GM21515 (cell line): ENCODE data around the gene UBE2J2.
"Not testable (repeated sequence)": the region's sequence is repeated elsewhere in the genome, so short reads cannot be mapped to it uniquely, and the experiment has no call there.

Source experiments
- ATAC-seq: cut with Tn5 transposase; IDR thresholded peaks from one replicate; pipeline ENCODE4 v1.9.1; 2021; ENCODE audit not compliant: unreplicated experiment

UBE2J2 gene

DNA sequence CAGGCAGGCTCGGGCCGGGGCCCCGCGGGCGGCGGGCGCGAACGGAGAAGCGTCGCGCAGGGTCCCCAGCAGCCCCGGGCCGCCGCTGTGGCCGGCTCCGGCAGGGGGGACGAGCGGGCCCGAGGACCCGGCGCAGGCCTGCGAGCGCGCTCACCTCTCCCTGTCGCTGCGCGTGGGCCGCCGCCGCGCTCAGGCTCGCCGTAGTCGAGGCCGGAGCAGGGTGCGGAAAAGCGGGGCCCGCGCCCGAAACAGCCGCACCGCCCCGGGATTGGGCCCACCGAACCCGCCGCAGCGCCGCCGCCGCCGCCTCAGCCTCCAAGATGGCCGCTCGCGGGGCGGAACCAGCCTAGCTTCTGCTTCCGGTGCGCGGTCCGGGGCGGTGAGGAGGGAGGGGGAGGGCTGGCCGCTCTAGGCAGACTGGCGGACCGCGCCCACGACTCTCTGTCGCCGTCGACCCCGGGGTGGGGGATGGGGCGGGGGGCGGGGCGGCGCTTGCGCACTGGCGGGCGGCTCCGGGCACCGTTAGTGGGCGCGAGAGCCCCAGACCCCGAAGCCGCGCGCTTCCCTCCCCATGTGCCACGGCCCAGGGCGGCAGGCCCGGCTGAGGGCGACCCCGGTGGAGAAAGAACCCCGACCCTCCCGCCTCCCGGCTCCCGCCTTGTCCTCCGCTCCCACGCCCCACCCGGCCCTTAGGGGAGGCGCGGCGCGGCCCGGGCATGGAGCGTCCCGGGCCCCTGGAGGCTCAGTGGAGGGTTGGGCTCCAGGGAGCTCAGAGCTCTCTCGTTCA, at the start of gene UBE2J2:
UBE2J2 (minus strand) TSS at position 343 of the 787 bp plus-strand sequence. CDS start 5,862 bp downstream, outside the sequence.
- peak; percentile 65 for ATAC-seq

GRCh38 chr1:1322952-1323351, 49.3 kb upstream of the UBE2J2 start:
- ATAC-seq, result no peak

DNA sequence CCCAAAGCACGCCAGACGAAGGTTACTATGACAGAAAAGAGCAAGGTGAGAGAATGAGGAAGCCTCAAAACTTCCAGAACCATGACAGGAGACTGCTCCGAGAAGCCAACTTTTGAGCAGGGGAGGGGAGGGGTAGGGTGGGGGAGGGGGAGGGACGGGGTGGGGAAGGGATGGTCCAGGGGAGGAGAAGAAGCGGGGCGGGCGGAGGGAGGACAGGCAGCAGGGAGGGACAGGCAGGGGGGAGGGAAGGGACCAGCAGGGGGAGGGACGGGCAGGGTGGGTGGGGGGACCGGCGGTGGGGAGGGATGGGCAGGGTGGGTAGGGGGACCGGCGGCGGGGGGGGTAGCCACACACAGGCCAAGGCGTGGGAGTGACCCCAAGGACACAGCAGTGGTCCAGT, 48.8 kb upstream of the UBE2J2 start:
- ATAC-seq, result no peak

- no peak for ATAC-seq
These were observed 47.8 kb upstream of the UBE2J2 start for GRCh38 chr1:1321477-1321876.

GRCh38 chr1:1320666-1321448, 47.2 kb upstream of the UBE2J2 start:
- no peak for ATAC-seq

DNA sequence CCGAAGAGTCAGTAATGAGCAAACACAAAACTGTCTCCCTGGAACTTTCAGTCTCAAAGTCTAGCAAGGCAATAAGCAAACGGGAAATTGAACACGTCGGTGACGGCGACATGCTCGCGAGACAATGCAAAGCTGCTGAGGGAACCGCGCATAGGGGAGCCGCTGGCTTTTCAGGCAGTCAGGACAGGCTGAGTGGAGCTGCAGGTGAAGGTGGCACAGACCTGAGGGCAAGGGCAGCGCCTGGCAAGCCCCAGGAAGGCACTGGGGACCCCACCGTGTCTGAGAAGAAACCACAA, 45.9 kb upstream of the UBE2J2 start:
- ATAC-seq, result no peak

GRCh38 chr1:1318777-1319645, 45.4 kb upstream of the UBE2J2 start:
- no peak for ATAC-seq

DNA sequence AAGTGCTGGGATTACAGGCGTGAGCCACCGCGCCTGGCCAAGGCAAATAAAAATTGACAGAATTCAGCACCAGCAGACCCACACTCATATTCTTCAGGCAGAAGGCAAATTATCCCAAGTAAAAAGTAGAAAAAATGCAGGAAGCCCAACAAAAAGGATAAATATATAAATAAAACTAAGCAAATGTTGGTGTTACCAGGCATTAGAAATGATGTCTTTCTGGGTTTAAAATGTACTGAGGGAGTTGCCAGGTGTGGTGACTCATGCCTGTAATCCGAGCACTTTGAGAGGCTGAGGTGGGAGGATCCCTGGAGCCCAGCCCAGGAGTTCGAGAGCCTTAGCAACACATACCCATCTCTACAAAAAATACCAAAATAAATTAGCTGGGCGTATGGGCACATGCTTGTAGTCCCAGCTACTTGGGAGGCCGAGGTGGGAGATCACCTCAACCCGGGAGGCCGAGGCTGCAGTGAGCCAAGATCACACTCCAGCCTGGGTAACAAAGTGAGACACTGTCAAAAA, 44.5 kb upstream of the UBE2J2 start:
- ATAC-seq, result no peak

GRCh38 chr1:1317420-1317819, 43.8 kb upstream of the UBE2J2 start:
- no peak for ATAC-seq

DNA sequence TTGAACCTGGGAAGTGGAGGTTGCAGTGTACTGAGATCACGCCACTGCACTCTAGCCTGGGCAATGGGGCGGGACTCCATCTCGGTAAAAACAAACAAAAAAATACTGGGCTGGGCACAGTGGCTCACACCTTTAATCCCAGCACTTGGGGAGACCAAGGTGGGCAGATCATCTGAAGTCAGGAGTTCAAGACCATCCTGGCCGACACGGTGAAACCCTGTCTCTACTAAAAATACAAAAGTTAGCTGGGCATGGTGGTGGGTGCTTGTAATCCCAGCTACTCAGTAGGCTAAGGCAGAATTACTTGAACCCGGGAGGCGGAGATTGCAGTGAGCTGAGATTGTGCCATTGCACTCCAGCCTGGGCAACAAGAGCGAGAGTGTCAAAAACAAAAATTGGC, 42.5 kb upstream of the UBE2J2 start:
- ATAC-seq, result not testable (repeated sequence)

- ATAC-seq, result no peak
These were observed 41.8 kb upstream of the UBE2J2 start for GRCh38 chr1:1315435-1315954.

DNA sequence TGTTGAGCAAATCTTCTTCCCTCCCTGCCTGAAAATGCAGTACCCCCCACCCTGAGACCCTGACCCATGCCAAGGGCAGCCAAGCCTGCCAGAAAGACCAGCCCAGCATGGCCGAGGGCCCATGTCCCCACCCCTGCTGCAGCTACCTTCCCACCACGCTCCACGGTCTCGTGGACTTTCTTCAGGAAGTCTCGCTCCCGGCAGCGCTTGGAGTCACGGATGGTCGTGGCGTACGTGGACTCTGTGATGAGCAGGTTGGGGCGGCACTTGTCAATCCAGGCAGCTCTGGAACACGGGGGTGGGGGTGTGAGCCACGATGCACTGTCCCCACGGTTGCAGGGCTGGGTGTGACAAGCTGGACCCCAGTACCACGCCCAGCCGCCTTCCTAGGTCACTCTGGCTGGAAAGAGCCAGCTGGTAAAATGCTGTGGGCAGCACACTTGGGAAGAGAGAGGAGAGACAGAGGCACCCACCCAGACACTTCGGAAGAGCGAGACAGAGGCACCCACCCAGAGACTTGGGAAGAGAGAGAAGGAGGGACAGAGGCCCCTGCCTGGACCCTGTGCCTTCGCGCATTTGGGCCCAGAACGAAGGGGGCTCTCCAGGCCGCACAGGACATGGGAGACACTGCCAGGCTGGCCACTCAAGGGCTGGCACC, 41.2 kb upstream of the UBE2J2 start:
- no peak for ATAC-seq

GRCh38 chr1:1314237-1314586, 40.6 kb upstream of the UBE2J2 start:
- ATAC-seq, result no peak

DNA sequence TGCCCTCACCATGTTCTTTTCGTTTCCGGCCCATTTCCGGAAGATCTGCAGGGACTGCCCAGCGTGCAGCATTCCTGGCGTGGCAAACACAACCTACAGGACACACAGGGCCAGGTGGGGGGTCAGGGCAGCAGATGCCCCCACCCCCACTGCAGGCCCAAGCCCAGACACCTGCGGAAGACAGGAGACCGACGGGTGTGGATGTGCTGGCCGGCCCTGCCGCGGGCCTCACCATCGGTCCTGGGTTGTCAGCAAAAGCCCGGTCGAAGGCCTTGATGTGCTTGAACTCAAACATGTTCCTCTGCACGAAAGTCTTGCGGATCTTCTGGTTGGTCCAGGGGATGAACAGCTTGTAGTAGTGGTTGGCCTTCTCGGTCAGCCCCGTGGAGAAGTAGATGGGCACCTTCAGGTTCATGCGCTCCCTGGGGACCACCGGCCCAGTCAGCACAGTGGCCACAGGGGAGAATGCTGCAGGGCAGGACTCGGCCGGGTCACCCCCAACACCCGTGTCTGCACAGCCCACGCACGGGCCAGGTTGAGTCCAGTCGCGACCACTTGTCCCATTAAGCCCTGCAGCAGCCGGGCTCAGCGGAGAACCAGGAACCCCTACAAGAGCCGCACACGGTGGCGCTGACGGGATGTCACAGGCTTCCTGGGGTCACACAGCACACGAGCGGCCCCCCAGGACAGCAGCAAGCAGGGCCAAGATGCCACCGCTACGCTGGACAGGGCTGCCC, 40.0 kb upstream of the UBE2J2 start:
- no peak for ATAC-seq

DNA sequence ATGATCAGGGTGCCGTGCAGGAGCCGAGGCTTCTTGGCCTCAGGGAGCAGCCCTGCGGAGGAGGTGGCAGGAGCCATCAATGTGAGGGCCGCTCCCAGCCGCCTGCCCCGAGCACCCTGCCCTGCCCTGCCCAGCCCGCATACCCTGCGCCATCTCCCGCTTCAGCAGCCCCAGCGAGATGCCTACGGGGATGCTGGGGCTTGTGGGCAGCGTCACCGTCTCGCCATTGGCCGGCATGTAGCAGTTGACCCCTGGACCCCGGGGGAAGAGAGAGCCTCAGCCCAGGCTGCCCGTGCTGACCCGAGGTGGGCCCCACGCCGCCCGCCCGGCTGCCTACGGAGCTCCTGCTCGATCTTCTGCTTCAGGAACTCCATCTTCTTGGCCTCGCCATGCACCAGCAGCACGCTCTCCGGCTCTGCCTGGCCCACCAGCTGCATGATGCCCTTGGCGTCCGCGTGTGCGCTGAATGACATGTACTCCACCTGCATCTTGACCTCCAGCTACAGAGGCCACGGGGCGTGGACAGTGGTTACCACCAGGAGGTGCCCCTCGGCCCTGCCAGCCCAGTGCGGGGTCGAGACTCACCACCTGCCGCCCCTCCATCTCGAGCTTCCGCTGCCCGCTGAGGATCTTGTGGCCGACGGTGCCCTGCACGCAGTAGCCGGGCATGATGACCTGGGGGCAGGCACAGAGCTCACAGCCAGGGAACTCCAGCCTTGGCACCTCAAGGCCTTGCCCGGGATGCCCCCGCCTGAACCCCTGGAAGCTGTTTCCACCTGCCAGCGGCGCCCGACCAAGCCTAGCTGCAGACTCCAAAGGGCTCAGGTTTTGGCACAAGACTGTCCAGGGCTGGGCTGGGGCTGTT, 39.0 kb upstream of the UBE2J2 start:
- ATAC-seq, result no peak

DNA sequence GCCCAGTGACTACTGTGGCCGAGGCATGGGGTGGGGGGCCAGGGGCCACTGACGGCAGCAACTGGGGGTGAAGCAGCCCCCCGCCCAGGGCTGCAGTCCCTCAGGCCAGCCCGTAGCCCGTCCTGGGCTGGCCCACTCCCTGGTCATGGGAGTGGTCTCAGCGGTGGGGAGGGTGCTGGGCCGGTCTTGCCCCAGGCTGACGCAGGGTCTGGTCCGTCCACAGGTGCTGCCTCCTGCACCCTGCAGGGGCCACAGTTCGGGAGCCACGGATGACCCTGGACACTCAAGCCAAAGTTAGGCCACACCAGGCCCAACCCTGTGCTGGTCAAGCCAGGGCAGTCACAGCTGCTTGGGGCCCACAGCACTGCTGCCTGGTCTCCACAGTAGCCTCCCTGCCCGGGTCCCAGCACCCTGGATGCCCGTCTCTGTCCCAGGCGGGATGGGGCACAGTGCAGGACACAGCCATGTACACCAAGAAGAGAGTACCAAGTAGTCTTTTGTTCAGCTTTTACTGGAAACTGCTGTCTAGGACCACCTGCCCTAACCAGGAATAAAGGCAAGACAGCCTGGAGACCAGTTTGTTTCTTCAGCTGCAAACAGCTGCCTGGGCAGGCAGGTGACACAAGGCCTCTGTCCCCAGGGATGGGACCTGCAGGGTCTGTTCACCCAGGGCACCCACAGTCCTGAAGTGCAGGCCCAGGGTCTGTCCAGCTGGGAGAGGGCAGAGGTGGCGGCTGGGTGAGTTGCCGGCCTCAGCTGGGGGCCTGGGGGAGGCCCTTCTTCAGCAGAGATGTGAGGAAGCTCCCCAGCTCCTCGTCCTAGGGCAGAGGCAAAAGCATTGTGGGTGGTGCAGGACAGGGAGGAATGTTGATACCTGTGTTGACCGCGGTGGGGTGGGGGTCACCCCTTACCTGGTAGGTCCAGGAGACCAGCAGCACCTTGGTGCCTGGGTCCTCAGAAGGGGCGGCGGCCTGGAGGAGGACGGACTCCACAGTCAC, 37.8 kb upstream of the UBE2J2 start:
- no peak for ATAC-seq

DNA sequence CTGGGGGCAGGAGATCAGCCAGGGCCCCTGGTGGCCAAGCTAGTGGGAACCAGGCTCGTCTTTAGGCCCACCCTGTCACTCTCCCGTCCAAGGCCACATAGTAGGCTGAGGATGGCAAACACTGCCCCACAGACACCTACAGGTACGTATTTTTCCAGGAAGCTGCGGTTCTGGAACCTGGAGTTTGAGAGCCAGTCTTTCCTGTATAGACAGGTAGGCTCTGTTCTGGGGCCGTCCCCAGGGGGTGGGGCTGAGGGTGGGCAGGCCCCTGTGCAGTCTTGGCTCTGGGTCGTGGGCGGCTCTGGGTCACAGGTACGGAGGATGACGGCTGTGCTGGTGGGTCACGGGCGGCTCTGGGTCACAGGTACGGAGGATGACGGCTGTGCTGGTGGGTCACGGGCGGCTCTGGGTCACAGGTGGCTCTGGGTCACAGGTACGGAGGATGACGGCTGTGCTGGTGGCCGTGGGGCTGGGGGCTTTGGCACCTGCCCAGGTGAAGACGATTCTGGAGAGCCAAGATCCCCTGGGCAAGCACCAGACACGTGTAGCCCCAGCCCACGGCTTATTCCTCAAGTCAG, 36.9 kb upstream of the UBE2J2 start:
- no peak for ATAC-seq

DNA sequence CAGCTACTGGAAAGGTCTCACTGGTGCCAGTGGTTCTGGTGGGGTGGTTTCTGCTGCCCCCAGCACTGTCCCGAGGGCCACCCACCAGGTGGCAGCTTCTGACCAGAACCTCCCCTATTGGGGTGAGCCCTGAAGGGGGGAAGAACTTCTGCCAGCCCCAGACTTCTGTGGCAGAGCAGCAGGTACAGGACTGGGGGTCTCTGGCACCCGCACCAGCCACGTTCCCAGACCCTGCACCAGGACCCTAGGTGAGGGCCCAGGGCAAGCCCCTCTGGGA, 36.4 kb upstream of the UBE2J2 start:
- ATAC-seq, result no peak
